ENCODE results near the gene ADNP. TPM values are rescaled to one million over a fixed set of nuclear protein-coding genes. Genes with fewer than 3 reads are reported as not detected.

ADNP gene
- total and polyA plus RNA-seq, 2 of the 13 experiments (the other 11 are each of a cell fraction or from before 2014, with no cell fraction given) = 21.0 to 21.5 TPM

GRCh38 chr20:50919567-50919966 is 11.7 kb downstream of the ADNP start:
- Histone ChIP-seq H3K9me3 (ENCODE audit: low read length) (no peaks in the 10 kb centered on the region), H3K4me2 (ENCODE audit: low read depth, low read length) (no peak overlapping the region), H2AFZ (ENCODE audit: low read length) (no peak overlapping the region), H3K9ac (ENCODE audit: insufficient read depth, low read depth, low read length) (no peak overlapping the region), H4K20me1 (ENCODE audit: insufficient read depth, low read length) (peaks cover 65% of the 10 kb centered on the region), H3K79me2 (ENCODE audit: insufficient read depth, low read length) (peaks cover 95% of the 10 kb centered on the region), H3K27me3 (ENCODE audit: control insufficient read depth in 1 of 2, insufficient read depth in 2 of 2, low read length in 2 of 2) (no peaks in the 10 kb centered on the region), H3K27ac (ENCODE audit: extremely low read length, insufficient read depth, low read length) (no peak overlapping the region), H3K36me3 (replicated peaks in 1 of 2; ENCODE audit: control insufficient read depth in 1 of 2, insufficient read depth in 2 of 2, low read length in 2 of 2) (peaks cover 10 to 53% of the 10 kb centered on the region in 2 experiments), H3K4me3 (replicated peaks in 1 of 3; ENCODE audit: insufficient read depth in 1 of 3, low read depth in 2 of 3, low read length in 3 of 3) (no peak overlapping the region), H3K4me1 (ENCODE audit: insufficient read depth, low read length) (no peaks in the 10 kb centered on the region)
- POLR2A ChIA-PET = interaction anchor here (2.5 kb wide), 1 partner anchor 10 kb away, joined by 8 read pairs; no protein-coding TSS in a partner anchor
- TF ChIP-seq HOXA9 (CRISPR knock-in tag; IDR thresholded peaks at IDR 0.05; ENCODE audit: borderline replicate concordance) (no peak), HIVEP1 (CRISPR knock-in tag; IDR thresholded peaks at IDR 0.05) (no peak), ZNF326 (CRISPR knock-in tag; IDR thresholded peaks at IDR 0.05; ENCODE audit: borderline replicate concordance) (no peak), ZSCAN29 (CRISPR knock-in tag; conservative IDR thresholded peaks at IDR 0.05) (no peak), HNF1A (IDR thresholded peaks at IDR 0.05; ENCODE audit: low read depth) (no peak), HNF1A (CRISPR knock-in tag; IDR thresholded peaks at IDR 0.05; ENCODE audit: borderline replicate concordance) (no peak), NFE2L2 (IDR thresholded peaks at IDR 0.05; ENCODE audit: low read length) (no peak), ZNF276 (CRISPR knock-in tag; IDR thresholded peaks at IDR 0.05; ENCODE audit: low read depth) (no peak), SSRP1 (CRISPR knock-in tag; IDR thresholded peaks at IDR 0.05) (no peak), MAF1 (CRISPR knock-in tag; IDR thresholded peaks at IDR 0.05; ENCODE audit: borderline replicate concordance) (no peak), REL (CRISPR knock-in tag; conservative IDR thresholded peaks at IDR 0.05) (no peak), ZNF841 (CRISPR knock-in tag; IDR thresholded peaks at IDR 0.05; ENCODE audit: borderline replicate concordance) (no peak), ZNF558 (CRISPR knock-in tag; IDR thresholded peaks at IDR 0.05; ENCODE audit: borderline replicate concordance) (no peak), HMGXB3 (CRISPR knock-in tag; IDR thresholded peaks at IDR 0.05; ENCODE audit: borderline replicate concordance) (no peak)
- intact Hi-C loops (cut with micrococcal nuclease; ENCODE audit: unreplicated experiment) = no loop called here
- CTCF ChIA-PET (ENCODE audit: low intra/inter-chr PET ratio, low total read pairs) = no interaction called here
- no peak for ATAC-seq
- FAIRE-seq = no peak
- DNase-seq (ENCODE audit: low spot score) = no peak
- in situ Hi-C loops (cut with HindIII; ENCODE audit: extremely low pct_ligation_motif_present, low pct_unique_long_range_greater_than_20kb) = no loop called here
- BruUV-seq (replicated peaks) = no TSS peak
- 95% methylated on average over 6 of the region's 6 CpGs for WGBS (ENCODE audit: low lambda C conversion rate)

Data from HepG2 (cell line).